ENCODE data around the gene BRME1.
"Not testable (repeated sequence)": the region's sequence is repeated elsewhere in the genome, so short reads cannot be mapped to it uniquely, and the experiment has no call there.

The BRME1 gene

DNA sequence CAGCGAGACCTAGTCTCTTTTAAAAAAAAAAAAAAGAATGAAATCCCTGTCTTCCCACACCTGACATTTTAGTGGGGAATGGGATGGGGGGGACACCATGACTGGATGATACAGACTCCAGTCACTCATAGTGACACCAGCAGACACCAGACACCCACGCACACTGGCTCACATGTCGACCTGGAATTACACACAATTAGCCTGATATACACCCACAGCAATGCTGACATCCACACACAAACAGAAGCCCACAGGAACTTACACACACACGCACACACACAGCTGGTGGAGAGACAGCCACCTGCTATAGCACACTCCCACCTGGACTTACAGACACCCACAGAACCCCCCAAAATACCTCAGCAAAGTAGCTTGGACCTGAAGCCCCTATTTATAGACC is 37.3 kb downstream of the BRME1 start:
- Mint-ChIP-seq H3K9me3 (no peaks in the 10 kb centered on the region), H3K4me1 (peaks cover 68% of the 10 kb centered on the region), H3K27ac (peak overlapping the region in 1 of 2 donors; percentile 34), H3K4me3 (no peak overlapping the region), H3K27me3 (peaks cover 70% of the 10 kb centered on the region)
- ATAC-seq (no peak), DNase-seq (no peak)

DNA sequence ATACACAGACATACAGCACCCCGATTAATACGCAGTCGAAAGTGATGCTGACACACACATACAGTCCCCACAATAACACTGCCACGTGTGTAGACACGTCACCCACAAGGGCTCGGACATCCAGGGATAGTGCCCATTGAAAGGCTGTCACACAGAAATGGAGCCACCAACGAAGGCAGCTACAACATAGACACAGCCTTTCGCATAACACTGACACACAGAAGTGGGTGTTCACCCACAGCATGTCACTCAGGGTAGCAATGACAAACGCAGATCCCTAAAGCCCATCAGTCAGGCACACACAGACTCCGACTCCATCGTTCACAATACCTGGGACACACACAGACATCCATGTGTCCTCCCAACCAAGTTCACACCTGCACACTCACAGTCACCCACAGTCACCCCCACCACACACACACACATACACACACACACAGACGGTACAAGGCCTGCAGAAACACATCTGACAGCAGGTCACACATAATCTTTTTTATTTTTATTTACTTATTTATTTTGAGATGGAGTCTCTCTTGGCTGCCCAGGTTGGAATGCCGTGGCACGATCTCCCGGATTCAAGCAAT is 39.4 kb downstream of the BRME1 start:
- H3K27ac Mint-ChIP-seq: no peak overlapping the region
- H3K27me3 Mint-ChIP-seq: peaks cover 73% of the 10 kb centered on the region
- no peaks in the 10 kb centered on the region for H3K9me3 Mint-ChIP-seq
- H3K4me3 Mint-ChIP-seq: peak overlapping the region; percentile 60 to 84
- peaks cover 72% of the 10 kb centered on the region for H3K4me1 Mint-ChIP-seq
- no peak for ATAC-seq
- no peak for DNase-seq

DNA sequence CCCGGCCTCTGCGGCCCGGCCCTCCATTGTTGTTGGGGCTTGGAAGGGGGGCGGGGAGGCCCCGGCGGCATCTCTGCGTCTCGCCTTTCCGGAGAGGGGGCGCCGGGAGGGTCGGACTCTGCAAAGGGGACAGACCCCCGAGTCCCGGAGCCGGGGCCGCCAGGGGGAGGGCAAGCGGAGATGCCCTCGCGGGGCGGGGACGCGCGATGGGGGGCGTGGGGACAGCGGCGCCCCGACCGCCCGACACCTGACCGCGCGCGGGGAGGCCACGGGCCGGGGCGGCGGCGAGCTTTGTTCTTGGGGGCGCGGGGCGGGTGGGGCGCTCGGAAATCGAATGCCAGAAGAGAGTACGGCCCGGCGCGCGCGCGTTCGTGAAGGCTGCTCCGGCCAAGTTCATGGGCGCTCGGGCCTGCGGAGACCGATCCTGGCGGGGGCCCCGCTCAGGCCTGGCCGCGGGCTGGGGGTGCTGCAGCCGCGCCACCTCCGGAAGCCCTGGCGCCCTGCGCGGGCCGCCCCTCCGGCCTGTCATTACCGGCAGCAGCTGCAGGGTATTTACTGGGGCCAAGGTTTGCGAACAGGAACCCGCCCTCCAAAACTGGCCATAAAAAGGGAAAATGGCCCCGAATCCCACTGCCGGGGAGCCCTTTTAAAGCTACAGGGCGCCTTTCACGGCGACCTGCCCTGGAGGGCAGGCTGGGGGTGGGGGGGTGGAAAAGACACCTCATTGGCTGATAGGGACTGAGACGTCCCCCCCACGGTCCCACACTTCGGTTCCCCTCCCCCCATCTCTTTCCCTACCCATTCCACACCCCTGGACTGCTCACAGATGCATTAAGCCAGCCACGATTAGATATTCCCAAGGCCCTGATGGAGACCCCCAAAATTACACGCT is 40.1 kb downstream of the BRME1 start:
- ATAC-seq: no peak
- Mint-ChIP-seq H3K4me1 (peaks cover 72% of the 10 kb centered on the region), H3K9me3 (no peaks in the 10 kb centered on the region), H3K4me3 (peak overlapping the region; percentile 60 to 84), H3K27me3 (peaks cover 66% of the 10 kb centered on the region), H3K27ac (peak overlapping the region in 1 of 2 donors; percentile 7)
- no peak for DNase-seq

DNA sequence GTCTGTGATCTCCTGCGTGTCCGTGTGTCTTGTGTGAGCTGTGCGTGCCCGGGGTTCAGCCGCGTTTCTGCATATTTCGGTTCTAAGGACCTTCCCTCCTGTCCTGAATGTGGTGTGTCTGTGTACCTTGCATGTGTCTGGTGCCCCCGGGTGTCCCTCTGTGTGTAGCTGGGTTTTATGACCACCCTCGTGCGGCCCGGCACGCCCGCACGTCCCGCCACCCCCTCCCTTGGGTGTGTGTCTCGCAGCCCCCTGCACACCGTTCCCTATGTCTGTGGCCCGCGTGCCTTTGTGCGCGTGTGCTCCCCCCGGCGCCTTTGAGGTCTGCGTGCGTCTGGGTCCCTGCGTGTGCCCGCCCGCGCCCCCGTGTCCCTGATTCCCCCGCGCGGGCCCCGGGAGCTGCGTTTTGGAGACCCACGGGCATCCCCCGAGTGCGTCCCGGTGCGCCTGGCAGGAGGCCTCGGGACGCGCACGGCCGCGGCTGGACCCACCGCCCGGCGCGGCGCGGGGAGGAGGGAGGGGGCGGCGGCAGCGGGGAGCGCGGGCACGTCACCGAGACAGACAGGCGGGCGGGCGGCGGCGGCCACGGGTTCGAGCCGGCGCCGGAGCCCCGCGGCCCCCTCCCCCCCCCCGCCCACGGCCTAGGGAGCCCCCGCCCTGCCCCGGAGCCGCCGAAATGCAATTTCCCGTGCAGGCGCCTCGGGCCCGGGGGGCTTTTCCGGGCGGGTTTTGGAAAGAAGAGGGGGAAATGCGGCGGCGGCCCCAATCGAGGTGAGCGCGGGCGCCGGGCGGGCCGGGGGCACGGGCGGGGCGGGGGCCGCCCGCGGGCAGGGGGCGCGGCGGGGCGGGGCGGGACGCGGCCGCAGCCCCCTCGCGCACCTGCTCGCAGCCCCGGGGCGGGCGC is 41.0 kb downstream of the BRME1 start:
- Mint-ChIP-seq H3K27me3 (peaks cover 57% of the 10 kb centered on the region), H3K4me1 (peaks cover 77% of the 10 kb centered on the region), H3K9me3 (no peaks in the 10 kb centered on the region), H3K27ac (peak overlapping the region in 1 of 2 donors; percentile 64), H3K4me3 (peak overlapping the region; percentile 77 to 79)
- no peak for DNase-seq
- ATAC-seq: no peak

DNA sequence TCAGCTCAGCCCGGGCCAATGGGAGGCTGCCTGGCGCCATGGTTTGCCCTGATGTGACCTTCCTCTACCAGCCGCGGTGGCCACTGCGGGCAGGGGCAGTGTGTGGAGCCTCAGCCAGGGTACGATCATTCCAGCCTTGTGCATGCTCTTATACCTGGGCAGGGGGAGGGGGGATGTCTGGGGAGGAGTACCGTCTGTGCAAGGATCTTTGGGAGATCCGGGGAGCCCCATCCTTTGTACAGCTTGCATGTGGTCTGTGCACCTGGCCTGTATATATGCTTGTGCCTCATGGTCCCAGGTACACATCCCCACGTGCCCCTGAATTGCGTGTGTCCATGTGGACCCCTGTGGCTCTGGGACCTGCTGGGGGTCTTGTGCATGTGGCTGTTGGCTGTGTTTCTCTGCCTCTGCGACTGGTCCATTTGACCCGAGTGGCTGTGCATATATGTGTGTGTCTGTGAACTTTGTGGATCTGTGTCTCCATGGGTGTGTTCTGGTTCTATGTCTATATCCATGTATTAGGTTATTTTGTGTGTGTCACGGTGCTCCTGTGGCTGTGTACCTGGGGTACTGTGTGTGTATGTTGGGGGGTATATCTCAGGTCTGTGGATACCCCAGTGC is 41.8 kb downstream of the BRME1 start:
- Mint-ChIP-seq H3K27me3 (peaks cover 50% of the 10 kb centered on the region), H3K9me3 (no peaks in the 10 kb centered on the region), H3K4me1 (peaks cover 76% of the 10 kb centered on the region), H3K4me3 (peak overlapping the region; percentile 77 to 79), H3K27ac (peak overlapping the region in 1 of 2 donors; percentile 64)
- ATAC-seq (no peak), DNase-seq (no peak)

- H3K27me3 Mint-ChIP-seq: peaks cover 35% of the 10 kb centered on the region
- no peaks in the 10 kb centered on the region for H3K9me3 Mint-ChIP-seq
- peak overlapping the region; percentile 98 to 100 for H3K4me3 Mint-ChIP-seq
- ATAC-seq (peak; percentile 94), DNase-seq (peak; percentile 87 to 88)
- peaks cover 65% of the 10 kb centered on the region for H3K4me1 Mint-ChIP-seq
- H3K27ac Mint-ChIP-seq: peak overlapping the region; percentile 97 to 99
Measured at GRCh38 chr19:13861714-13862531, 44.0 kb downstream of the BRME1 start.

DNA sequence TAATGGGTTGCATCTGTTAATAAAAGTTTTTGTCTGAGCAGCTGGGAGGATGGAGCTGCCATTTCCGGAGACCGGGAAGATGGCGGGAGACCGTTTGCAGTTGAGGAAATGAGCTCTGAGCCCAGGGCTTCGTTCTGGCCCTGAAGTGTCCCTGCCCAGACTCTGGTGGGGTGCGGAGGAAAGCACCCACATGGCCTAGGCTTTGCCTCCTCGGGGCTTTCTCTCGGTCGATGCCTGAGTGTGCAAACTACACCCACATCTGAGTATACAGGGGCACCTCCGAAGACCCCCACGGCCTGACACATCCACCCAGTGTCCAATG is 44.6 kb downstream of the BRME1 start:
- DNase-seq: no peak

DNA sequence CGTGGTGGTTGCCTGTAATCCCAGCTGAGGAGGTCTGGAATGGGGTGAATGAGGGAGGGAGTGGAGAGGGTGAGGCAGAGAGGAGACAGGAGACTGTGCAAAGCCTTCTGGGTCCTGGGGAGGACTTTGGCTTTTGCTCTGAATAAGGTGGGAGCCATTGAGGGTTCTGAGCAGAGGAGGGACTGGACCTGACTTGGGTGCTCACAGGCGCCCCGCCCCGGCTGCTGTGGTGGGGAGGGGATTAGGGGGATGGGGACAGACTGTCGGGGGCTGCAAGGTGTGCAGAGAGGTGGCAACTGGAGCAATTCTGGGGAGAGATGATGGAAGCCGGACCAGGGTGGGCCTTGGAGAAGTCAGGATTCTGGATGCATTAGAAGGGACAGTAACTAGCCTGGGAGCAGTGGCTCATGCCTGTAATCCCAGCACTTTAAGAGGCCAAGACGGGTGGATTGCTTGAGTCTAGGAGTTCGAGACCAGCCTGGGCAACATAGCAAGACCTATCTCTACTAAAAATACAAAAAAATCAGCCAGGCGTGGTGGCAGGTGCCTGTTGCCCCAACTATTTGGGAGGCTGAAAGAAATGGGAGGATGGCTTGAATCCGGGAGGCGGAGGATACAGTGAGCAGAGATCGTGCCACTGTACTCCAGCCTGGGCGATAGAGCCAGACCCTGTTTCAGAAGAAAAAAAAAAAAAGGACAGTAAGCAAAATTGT is 45.1 kb downstream of the BRME1 start:
- Mint-ChIP-seq H3K4me1 (peaks cover 55% of the 10 kb centered on the region), H3K4me3 (peak overlapping the region; percentile 98 to 100), H3K27me3 (peaks cover 25% of the 10 kb centered on the region), H3K9me3 (no peaks in the 10 kb centered on the region), H3K27ac (peak overlapping the region; percentile 97 to 99)
- DNase-seq (no peak), ATAC-seq (no peak)

More for the DNA sequence above, 44.6 kb downstream of the BRME1 start:
- Mint-ChIP-seq H3K27me3 (peaks cover 29% of the 10 kb centered on the region), H3K9me3 (no peaks in the 10 kb centered on the region), H3K4me3 (peak overlapping the region; percentile 98 to 100), H3K27ac (peak overlapping the region; percentile 97 to 99), H3K4me1 (peaks cover 59% of the 10 kb centered on the region)
- ATAC-seq: peak; percentile 49

DNA sequence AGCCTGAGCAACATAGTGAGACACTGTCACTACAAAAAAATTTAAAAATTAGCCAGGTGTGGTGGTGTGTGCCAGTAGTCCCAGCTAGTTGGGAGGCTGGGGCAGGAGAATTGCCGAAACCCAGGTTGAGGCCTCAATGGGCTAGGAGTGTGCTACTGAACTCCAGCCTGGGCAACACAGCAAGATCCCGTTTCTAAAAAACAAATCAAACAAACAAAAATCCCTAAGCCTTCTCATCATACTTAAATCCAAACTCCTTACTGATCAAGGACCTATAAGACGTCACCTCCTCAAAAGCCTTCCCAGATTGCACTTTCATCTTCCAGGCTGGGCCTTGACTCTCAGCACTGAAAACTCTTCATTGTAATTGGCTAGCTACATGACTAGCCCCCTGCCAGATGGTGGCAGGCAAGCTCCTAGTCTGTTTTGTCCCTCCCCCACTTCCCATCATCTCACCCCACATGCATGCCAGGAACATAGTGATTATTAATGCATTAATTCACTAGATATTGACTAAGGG is 46.5 kb downstream of the BRME1 start:
- no peak for DNase-seq
- Mint-ChIP-seq H3K27me3 (peaks cover 20% of the 10 kb centered on the region), H3K4me1 (peaks cover 50% of the 10 kb centered on the region), H3K4me3 (no peak overlapping the region), H3K9me3 (no peaks in the 10 kb centered on the region), H3K27ac (no peak overlapping the region)
- ATAC-seq: no peak

DNA sequence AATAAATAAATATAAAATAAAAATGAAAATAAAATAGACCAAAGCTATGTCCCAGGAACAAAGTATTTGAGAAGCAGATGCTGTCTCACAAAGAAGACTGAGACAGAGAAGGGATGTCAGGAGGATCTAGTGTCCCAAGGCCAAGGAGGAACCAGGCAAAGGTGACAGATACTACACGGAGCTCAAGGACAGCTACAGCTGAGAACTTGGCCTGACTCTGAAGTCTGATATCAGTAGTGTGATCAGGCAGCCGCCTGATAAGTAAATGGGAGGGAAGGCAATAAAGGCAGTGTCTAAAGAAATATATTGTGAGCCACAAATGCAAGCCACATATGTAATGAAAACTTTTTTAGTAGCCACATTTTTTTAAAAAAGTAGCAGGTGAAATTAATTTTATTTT is 49.4 kb downstream of the BRME1 start:
- Mint-ChIP-seq H3K9me3 (no peaks in the 10 kb centered on the region), H3K27me3 (no peaks in the 10 kb centered on the region), H3K4me3 (no peak overlapping the region), H3K4me1 (peaks cover 23% of the 10 kb centered on the region), H3K27ac (peak overlapping the region in 1 of 2 donors; percentile 7)
- no peak for DNase-seq
- ATAC-seq: no peak

DNA sequence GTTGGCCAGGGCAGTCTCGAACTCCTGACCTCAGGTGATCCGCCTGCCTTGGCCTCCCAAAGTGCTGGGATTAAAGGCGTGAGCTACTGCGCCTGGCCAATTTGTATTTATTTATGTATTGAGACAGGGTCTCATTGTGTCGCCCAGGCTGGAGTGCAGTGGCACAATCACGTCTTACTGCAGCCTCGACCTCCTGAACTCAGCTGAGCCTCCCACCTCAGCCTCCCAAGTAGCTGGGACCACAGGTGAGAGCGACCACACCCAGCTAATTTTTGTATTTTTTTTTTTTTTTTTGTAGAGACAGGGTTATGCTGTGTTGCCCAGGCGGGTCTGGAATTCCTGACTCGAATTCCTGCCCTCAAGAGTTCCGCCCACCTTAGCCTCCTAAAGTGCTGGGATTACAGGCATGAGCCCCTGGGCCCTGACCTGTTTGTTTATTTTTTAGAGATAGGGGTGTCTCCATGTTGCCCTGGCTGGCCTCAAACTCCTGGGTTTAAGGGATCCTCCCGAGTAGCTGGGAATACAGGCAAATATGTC is 53.7 kb downstream of the BRME1 start:
- H3K4me3 Mint-ChIP-seq, ATAC-seq, H3K9me3 Mint-ChIP-seq, H3K27me3 Mint-ChIP-seq, H3K27ac Mint-ChIP-seq, DNase-seq: not testable (repeated sequence)
- H3K4me1 Mint-ChIP-seq: peaks cover 34% of the 10 kb centered on the region

GRCh38 chr19:13851734-13852114 is 54.2 kb downstream of the BRME1 start:
- peaks cover 37% of the 10 kb centered on the region for H3K4me1 Mint-ChIP-seq
- not testable (repeated sequence) for ATAC-seq, H3K9me3 Mint-ChIP-seq, DNase-seq, H3K27me3 Mint-ChIP-seq, H3K27ac Mint-ChIP-seq, H3K4me3 Mint-ChIP-seq

GRCh38 chr19:13850910-13851733 is 54.8 kb downstream of the BRME1 start:
- Mint-ChIP-seq H3K27ac (peak overlapping the region; percentile 80 to 89), H3K4me3 (peak overlapping the region; percentile 35 to 60), H3K27me3 (no peaks in the 10 kb centered on the region), H3K4me1 (peaks cover 43% of the 10 kb centered on the region), H3K9me3 (no peaks in the 10 kb centered on the region)
- DNase-seq (peak in 1 of 2 donors; percentile 43), ATAC-seq (no peak)
